NK-92 treated with Interleukin-12 subunit alpha and Interleukin-12 subunit beta, amount 100 ng/mL, for 24 hours (cell line): Measurements from ENCODE around the gene CDC14A.
"Not testable (repeated sequence)": the region's sequence is repeated elsewhere in the genome, so short reads cannot be mapped to it uniquely, and the experiment has no call there.

Experiments
- DNase-seq: peaks from one replicate; lab custom pipeline; 2025; lab: John Stamatoyannopoulos, UW

Gene CDC14A

GRCh38 chr1:100332331-100332730 lies 20.0 kb upstream of the CDC14A start:
- DNase-seq: no peak

- no peak for DNase-seq
These were observed 16.9 kb upstream of the CDC14A start for GRCh38 chr1:100335436-100335835.

GRCh38 chr1:100337878-100338277 lies 14.4 kb upstream of the CDC14A start:
- not testable (repeated sequence) for DNase-seq

DNA sequence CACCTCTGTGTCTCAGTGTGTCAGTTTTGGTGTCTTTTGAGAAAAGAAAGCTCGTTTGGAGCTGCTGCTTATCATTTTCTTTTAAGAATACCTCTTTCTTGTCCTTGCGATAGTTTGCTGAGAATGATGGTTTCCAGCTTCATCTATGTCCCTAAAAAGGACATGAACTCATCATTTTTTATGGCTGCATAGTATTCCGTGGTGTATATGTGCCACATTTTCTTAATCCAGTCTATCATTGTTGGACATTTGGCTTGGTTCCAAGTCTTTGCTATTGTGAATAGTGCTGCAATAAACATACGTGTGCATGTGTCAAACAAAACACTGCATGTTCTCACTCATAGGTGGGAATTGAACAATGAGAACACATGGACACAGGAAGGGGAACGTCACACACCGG lies 12.6 kb upstream of the CDC14A start:
- DNase-seq: not testable (repeated sequence)

- no peak for DNase-seq
These were observed 11.8 kb upstream of the CDC14A start for GRCh38 chr1:100340494-100340893.

DNA sequence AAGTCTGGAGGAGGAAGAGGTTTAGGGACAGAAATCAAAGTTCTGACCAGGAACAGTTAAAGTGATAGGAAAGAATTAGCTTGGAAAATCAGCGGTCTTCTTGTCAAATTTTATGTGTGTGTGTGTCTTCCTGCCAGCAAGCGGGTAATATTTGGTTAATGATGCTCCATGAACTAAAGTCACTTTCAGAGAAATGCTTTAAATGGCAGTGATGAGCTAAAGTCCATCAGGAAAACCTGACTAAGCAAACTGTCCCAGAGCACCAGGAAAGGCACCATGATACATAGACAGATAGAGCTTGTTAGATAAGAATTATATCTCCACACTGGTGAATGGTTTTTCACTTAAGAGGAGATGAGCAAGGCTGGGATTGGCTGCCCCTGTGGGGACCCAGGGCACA lies 10.0 kb upstream of the CDC14A start:
- DNase-seq: no peak

DNA sequence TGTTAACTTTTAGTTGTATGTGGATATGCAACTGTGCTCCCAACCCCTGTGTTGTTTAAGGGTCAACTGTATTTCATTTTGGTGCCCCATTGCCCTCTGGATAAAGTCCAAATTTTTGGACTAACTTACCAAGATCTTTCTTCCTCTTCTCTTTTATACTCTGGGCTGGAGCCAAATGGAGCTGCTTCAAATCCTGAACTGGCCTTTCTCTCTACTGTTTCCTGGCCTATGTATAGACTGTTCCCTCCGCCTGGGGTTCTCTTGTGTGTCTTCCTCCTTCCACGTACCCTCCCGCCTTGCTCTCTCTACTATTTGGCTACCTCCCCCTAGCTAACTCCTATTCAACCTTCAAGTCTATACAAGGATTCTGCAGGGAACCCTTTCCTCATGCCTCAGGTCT lies 8.4 kb upstream of the CDC14A start:
- DNase-seq: no peak

- no peak for DNase-seq
These were observed 7.5 kb upstream of the CDC14A start for GRCh38 chr1:100344774-100345173.

DNA sequence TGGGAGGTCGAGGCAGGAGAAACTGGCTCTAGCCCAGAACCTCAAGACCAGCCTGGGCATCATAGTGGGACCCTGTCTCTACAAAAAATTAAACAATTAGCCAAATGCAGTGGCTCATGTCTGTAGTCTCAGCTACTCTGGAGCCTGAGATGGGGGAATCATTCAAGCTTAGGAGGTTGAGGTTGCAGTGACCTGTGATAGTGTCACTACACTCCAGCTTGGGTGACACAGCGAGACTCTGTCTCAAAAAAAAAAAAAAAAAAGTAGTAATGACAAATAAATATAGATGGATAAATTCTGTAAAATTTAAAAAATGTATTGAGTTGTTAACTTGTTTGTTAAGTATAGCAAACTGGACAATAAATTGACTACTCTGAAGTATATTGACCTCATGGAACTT lies 5.9 kb upstream of the CDC14A start:
- no peak for DNase-seq

GRCh38 chr1:100347009-100347966 lies 5.0 kb upstream of the CDC14A start:
- DNase-seq: no peak

GRCh38 chr1:100348549-100349144 lies 3.7 kb upstream of the CDC14A start:
- no peak for DNase-seq

DNA sequence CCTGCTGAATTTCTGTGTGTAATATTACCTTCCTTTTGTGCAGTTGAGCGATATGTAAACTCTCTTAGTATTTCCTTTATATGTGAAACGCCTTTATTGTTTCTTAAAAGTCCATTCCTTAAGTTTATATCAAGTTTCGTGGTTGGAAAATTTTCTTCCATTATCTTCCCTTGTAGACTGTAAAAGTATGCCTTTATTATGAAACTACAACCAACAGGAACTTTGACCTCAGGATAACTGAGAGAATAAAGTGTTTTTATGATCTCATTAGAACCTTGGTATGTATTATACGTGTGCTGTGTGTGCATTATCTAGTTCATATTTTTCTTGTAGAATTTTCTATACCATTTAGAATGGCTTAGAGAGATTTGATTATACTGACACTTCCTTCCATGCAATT lies 3.1 kb upstream of the CDC14A start:
- no peak for DNase-seq

DNA sequence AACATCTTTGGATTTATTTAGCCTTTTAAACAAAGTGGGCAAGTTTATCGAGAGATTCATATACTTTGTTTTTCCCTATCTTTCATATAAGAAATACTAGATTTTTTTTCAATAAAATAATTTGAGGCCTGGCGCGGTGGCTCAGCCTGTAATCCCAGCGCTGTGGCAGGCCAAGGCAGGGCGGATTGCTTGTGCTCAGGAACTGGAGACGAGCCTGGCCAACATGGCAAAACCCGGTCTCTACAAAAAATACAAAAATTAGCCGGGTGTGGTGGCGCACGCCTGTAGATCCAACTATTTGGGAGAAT lies 1.6 kb upstream of the CDC14A start:
- no peak for DNase-seq

DNA sequence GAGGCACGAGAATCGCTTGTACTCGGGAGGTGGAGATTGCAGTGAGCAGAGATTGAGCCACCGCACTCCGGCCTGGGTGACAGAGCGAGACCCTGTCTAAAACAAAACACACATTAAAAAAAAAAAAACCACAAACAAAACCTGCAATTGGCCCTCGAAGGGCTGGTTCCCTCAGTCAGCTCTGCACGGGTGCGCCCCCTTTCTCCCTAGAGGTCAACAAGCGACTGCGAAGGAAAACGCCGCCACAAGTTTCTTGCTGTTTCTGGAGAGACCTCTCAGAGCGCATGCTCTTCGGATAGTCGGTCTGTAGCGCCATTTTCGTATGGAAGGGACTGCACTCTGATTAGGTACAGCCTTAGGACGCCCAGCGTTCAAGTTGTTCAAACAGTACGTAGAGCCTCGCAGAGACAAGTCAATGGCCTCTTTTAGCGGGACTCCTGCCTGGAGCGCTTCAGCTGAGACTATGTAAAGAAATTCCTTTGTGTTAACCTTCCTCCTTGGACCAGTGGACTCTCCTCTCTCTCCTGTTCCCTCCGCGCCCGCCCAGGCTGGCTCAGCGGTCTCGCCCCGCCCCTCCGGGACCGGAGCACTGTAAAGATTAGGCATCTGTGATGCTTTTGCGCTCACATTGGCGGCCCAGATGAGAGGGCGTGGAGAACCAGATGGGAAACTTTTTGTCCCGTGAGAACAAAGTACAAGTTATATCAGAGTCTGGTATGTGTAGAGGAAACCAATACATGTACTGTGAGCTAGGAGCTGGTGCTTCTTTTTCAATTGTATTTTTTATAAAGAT lies 1.0 kb upstream of the CDC14A start:
- peak; percentile 75 for DNase-seq

DNA sequence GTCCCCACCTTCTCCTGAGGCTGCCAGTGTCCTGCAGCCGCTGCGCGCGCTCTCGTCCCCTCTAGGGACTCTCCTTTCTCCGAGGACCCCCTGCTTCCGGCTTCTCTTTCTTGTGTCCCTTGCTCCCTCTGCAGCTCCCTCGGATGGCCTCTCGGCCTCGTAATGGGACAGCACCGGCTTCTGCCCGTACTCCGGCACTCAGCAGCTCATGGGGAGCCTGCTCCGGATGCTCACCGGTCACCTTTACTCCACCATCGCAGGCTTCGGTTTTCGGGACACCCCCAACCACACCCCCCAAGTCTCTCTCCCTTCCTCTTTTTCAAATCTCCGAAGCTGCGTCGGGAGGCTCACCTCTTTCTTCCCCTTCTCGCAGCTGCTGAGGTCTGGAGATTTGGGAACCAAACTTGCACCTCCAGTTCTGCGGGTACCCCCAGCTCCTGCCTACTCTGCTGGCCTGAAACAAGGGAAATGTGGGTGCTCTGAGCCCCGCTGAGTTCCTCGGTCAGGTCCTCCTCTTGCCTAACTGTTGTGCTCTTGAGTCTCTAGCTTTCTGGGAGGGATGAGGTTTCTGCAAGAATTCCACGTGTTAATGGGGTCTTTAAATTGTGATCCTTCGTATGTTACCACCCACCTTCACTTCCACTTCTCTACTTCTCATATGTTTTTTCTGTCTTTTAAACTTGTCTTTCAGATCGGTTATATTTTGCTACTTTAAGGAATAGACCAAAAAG lies 930 bp downstream of the CDC14A start:
- peak; percentile 45 for DNase-seq

DNA sequence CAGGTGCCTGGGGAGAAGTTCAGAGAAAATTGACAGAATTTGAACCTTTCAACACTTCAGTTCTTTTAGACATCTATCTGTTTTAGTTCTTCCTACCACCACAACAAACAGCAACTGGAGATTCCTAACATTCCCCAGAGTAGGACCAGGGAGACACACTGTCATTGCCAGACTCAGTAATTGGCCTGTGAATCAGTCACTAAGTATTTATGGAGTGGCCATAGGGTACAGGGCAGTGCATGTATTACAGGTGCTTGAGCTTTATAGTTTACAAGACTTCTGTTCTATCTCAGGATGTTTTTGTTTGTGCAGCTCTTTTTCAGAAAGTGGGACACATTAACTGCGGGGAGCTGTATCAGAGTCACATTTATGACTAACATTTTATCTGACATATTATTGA lies 1.7 kb downstream of the CDC14A start:
- DNase-seq: no peak

GRCh38 chr1:100354971-100355394 lies 2.7 kb downstream of the CDC14A start:
- no peak for DNase-seq

- DNase-seq: no peak
These were observed 5.9 kb downstream of the CDC14A start for GRCh38 chr1:100358210-100358609.

DNA sequence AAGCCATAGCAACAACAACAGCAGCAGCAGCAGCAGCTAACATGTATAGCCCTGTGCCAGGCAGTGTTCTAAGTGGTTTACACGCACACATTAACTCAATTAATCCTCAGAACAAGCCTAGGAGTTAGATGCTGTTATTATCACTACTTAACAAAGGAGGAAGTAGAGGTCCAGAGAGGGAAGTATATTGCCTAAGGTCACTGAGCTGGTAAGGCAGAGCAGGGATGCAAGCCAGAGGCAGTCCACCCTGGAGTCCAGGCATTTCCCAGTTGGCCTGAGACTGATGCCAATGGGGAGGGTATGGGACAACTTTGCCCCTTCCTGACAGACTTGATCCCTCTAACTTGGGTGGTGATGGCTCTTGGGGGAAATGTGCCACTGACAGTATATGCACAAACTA lies 6.8 kb downstream of the CDC14A start:
- no peak for DNase-seq

GRCh38 chr1:100360790-100361510 lies 8.6 kb downstream of the CDC14A start:
- no peak for DNase-seq

DNA sequence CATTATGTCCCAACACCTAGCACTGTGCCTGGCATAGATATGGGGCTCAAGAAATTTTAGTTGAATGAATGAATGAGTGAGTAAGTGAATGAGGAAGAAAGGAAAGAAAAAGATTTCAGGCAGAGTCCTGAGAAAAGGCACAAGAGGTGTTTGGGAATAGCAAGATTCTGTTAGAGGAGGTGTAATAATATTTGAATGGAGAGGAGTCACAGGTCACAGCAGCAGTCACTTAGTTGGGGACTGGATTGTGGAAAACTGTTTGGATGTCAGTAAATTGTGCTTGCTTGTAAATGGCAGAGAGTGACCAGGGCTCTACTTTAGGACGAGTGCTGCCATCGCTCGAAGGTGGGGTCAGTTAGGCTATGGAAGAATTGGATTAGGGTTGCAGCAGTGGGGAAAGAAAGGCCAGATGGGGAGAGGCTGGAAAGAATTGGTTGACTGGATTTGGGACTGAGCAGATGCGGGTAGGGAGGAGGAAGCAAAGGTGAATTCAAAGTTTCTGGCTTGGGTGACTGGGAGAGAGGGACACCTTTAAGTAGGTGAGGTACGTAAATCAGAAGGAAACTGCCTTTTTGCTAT lies 9.3 kb downstream of the CDC14A start:
- no peak for DNase-seq
